Measurements from ENCODE around the gene UTP18. TPM values are rescaled to one million over a fixed set of nuclear protein-coding genes. Genes with fewer than 3 reads are reported as not detected.

The UTP18 gene
- polyA plus RNA-seq, 1 donor (not counting 4 experiments of a cell fraction or from before 2014, with no cell fraction given), result 42.7 TPM

DNA sequence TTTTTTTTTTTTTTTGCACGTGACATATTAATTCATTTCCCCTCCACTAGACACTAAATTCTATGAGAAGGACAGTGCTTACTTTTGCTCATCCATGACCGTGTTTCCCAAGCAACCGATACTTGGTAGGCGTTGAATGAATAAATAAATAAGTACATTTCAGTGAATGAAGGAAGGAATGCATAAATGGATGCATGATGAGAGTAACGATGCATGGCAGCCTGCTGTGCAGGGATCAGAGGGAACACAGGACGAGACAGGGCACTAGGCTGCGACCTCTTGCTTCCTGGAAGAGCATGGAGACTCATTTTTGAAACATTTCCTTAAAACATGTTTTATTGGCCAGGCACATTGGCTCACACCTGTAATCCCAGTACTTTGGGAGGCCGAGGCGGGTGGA, 84.2 kb downstream of the UTP18 start:
- Histone ChIP-seq H3K4me2 (ENCODE audit: control insufficient read depth, extremely low read depth, insufficient read depth, low read depth, low read length) (no peak overlapping the region), H3K36me3 (ENCODE audit: control insufficient read depth in 2 of 2, extremely low read depth in 1 of 2, insufficient read depth in 2 of 2, low read length in 2 of 2) (no peaks in the 10 kb centered on the region), H3K9me3 (ENCODE audit: control insufficient read depth, low read depth, low read length) (no peaks in the 10 kb centered on the region), H3K27me3 (ENCODE audit: control insufficient read depth, extremely low read depth, insufficient read depth, low read length) (no peaks in the 10 kb centered on the region), H4K20me1 (ENCODE audit: control insufficient read depth, extremely low read depth, insufficient read depth, low read length) (no peaks in the 10 kb centered on the region), H3K79me2 (ENCODE audit: control insufficient read depth, insufficient read depth, low read length) (no peaks in the 10 kb centered on the region), H3K9ac (ENCODE audit: control insufficient read depth, extremely low read depth, insufficient read depth, low read length) (no peak overlapping the region), H3K9me1 (ENCODE audit: control insufficient read depth, extremely low read depth, insufficient read depth, low read length) (no peaks in the 10 kb centered on the region), H3K27ac (ENCODE audit: control insufficient read depth, insufficient read depth, low read length) (no peak overlapping the region), H3K4me1 (ENCODE audit: control insufficient read depth, extremely low read depth, insufficient read depth, low read length) (no peaks in the 10 kb centered on the region), H2AFZ (ENCODE audit: control insufficient read depth, low read length) (no peak overlapping the region), H3K4me3 (ENCODE audit: control insufficient read depth in 2 of 3, extremely low read depth in 1 of 3, insufficient read depth in 2 of 3, low read depth in 1 of 3, low read length in 3 of 3) (no peak overlapping the region)
- dilution Hi-C loops (cut with MboI; ENCODE audit: extremely low pct_ligation_motif_present, low sequenced_read_pairs), result no loop called here
- no peak for DNase-seq (ENCODE audit: low read depth, low spot score)
- TF ChIP-seq, protein P1, sequence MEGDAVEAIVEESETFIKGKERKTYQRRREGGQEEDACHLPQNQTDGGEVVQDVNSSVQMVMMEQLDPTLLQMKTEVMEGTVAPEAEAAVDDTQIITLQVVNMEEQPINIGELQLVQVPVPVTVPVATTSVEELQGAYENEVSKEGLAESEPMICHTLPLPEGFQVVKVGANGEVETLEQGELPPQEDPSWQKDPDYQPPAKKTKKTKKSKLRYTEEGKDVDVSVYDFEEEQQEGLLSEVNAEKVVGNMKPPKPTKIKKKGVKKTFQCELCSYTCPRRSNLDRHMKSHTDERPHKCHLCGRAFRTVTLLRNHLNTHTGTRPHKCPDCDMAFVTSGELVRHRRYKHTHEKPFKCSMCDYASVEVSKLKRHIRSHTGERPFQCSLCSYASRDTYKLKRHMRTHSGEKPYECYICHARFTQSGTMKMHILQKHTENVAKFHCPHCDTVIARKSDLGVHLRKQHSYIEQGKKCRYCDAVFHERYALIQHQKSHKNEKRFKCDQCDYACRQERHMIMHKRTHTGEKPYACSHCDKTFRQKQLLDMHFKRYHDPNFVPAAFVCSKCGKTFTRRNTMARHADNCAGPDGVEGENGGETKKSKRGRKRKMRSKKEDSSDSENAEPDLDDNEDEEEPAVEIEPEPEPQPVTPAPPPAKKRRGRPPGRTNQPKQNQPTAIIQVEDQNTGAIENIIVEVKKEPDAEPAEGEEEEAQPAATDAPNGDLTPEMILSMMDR (optimal IDR thresholded peaks at IDR 0.05 in 1 of 3, IDR thresholded peaks at IDR 0.05 in 1 of 3, conservative IDR thresholded peaks at IDR 0.05 in 1 of 3; ENCODE audit: extremely low read depth in 1 of 3, insufficient read depth in 2 of 3, low read length in 3 of 3), result no peak
- no peak for TF ChIP-seq EZH2 (IDR thresholded peaks at IDR 0.05; ENCODE audit: low read length)
- no peak for FAIRE-seq

DNA sequence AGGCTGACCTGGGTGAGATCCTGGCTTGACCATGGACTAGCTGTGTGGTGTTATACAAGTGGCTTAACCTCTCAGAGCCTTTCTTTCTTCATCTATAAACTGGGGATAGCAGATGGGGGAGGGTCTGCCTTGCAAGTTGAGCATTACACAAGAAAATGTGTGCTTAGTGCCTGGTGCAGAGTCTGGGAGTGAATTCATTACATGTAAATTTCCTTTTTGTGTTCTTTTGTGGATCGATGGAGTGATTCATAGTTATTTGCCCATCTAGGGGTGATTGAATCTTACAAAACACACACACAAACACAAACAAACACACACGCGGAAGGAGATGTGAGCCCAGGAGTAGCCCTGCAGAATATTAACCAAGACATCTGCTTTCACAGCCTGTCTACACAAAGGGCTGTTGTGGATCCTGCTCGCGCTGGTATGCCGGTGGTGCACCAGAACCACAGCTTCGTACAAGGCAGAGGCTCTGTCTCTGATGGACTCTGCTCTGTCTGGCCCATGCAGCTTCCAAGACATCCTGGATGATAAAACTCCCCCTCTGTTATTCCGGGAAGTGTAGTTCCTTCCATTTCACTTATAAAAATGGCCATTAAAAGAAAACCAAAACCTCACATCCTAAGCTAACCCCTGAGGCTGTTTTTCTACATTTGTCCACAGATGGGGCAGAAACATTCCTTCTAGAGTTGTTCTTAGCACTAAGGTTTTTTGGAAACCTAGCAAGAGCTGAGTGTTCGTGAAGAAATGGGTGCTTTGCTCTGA, 86.1 kb downstream of the UTP18 start:
- Histone ChIP-seq H3K27ac (ENCODE audit: control insufficient read depth, insufficient read depth, low read length) (no peak overlapping the region), H3K27me3 (ENCODE audit: control insufficient read depth, extremely low read depth, insufficient read depth, low read length) (peaks cover 5% of the 10 kb centered on the region), H2AFZ (ENCODE audit: control insufficient read depth, low read length) (no peak overlapping the region), H3K9ac (ENCODE audit: control insufficient read depth, extremely low read depth, insufficient read depth, low read length) (no peak overlapping the region), H3K4me1 (ENCODE audit: control insufficient read depth, extremely low read depth, insufficient read depth, low read length) (no peaks in the 10 kb centered on the region), H3K9me3 (ENCODE audit: control insufficient read depth, low read depth, low read length) (no peaks in the 10 kb centered on the region), H3K4me3 (ENCODE audit: control insufficient read depth in 2 of 3, extremely low read depth in 1 of 3, insufficient read depth in 2 of 3, low read depth in 1 of 3, low read length in 3 of 3) (no peak overlapping the region), H3K36me3 (ENCODE audit: control insufficient read depth in 2 of 2, extremely low read depth in 1 of 2, insufficient read depth in 2 of 2, low read length in 2 of 2) (no peaks in the 10 kb centered on the region), H3K9me1 (ENCODE audit: control insufficient read depth, extremely low read depth, insufficient read depth, low read length) (no peaks in the 10 kb centered on the region), H3K79me2 (ENCODE audit: control insufficient read depth, insufficient read depth, low read length) (no peaks in the 10 kb centered on the region), H3K4me2 (ENCODE audit: control insufficient read depth, extremely low read depth, insufficient read depth, low read depth, low read length) (no peak overlapping the region), H4K20me1 (ENCODE audit: control insufficient read depth, extremely low read depth, insufficient read depth, low read length) (no peaks in the 10 kb centered on the region)
- FAIRE-seq, result no peak
- DNase-seq (ENCODE audit: low read depth, low spot score), result no peak
- TF ChIP-seq EZH2 (IDR thresholded peaks at IDR 0.05; ENCODE audit: low read length), result no peak
- TF ChIP-seq, protein P1 (optimal IDR thresholded peaks at IDR 0.05 in 1 of 3, IDR thresholded peaks at IDR 0.05 in 1 of 3, conservative IDR thresholded peaks at IDR 0.05 in 1 of 3; ENCODE audit: extremely low read depth in 1 of 3, insufficient read depth in 2 of 3, low read length in 3 of 3), result no peak
- dilution Hi-C loops (cut with MboI; ENCODE audit: extremely low pct_ligation_motif_present, low sequenced_read_pairs), result no loop called here

Other genes with a start within 250 kb of the UTP18 start
- 34.6 to 43.1 TPM (median 36.7 TPM) in 3 replicates for gene SPAG9, start 139.7 kb upstream of the UTP18 start, polyA plus RNA-seq
- gene NME1, start 107.0 kb upstream of the UTP18 start, polyA plus RNA-seq, result 246 to 381 TPM (median 357 TPM) in 3 replicates
- 902 to 1,260 TPM (median 1,116 TPM) in 3 replicates for gene NME2, start 94.1 kb upstream of the UTP18 start, polyA plus RNA-seq
- 2.5 to 7.0 TPM (median 4.5 TPM) in 3 replicates for gene MBTD1, start 497 bp upstream of the UTP18 start, polyA plus RNA-seq

Measured in keratinocyte (primary cell).